K562 (cell line): ENCODE results near the gene NDUFS6. TPM values are rescaled to one million over a fixed set of nuclear protein-coding genes. Genes with fewer than 3 reads are reported as not detected.

Source experiments
- ATAC-seq: fragments of 200-7000 bp; cut with Tn5 transposase; 3 replicates; pipeline ENCODE4 v1.9.1; 2020; ENCODE audit warnings: moderate library complexity
- BruUV-seq: library from RNA; stranded (reverse); fragments of 400-500 nt; replicated peaks from 2 replicates; lab custom pipeline; 2021; lab: Mats Ljungman, UMichigan
- CTCF ChIA-PET: fragments of 300-600 bp; formaldehyde crosslinking; extraction: SDS; loops from one replicate; lab custom pipeline; 2021; ENCODE audit warnings: low intra/inter-chr PET ratio; lab: Yijun Ruan, JAX
- POLR2A ChIA-PET: fragments of 300-600, 350-650 bp; sonication (Branson Sonifier 250); formaldehyde crosslinking; extraction: SDS; loops from one replicate; lab custom pipeline; 2021; ENCODE audit warnings: antibody characterized with exemption, inconsistent platforms; lab: Yijun Ruan, JAX
- DNase-seq, 4 experiments: peaks; one replicate each; pipeline versions ENCODE4 v3.0.0 to v3.0.0-alpha.2; 2011 to 2018; ENCODE audit warnings: low spot score in 3 of 4, mixed read lengths in 3 of 4; ENCODE audit errors: extremely low read depth in 1 of 4
- FAIRE-seq: peaks from 2 replicates; lab custom pipeline; 2011; peaks lifted over from hg19 to GRCh38; lab: Jason Lieb, UNC
- H2AFZ ChIP-seq: 2 replicates; pipeline ENCODE4 v1.6.0; 2011; ENCODE audit warnings: low read depth, low read length, control low read depth, inconsistent platforms
- H3K27ac ChIP-seq: fragments of 200-600 bp; 3 replicates; pipeline ENCODE4 v1.8.0; 2011; ENCODE audit warnings: low read depth, mild to moderate bottlenecking, control low read depth, inconsistent platforms, low read length, moderate library complexity, mixed read lengths; ENCODE audit errors: extremely low read depth
- H3K27me3 ChIP-seq, 2 experiments: fragments of 300-600 bp in 1 of 2; 2 replicates in 1 of 2; 3 replicates in 1 of 2; pipeline versions ENCODE4 v1.6.0 to v1.8.0; 2011; ENCODE audit warnings: inconsistent platforms in 2 of 2, low read length in 2 of 2, mild to moderate bottlenecking in 1 of 2, mixed read lengths in 1 of 2, moderate library complexity in 1 of 2; ENCODE audit not compliant: control insufficient read depth in 2 of 2, insufficient read depth in 2 of 2
- H3K36me3 ChIP-seq: fragments of 300-600 bp; 3 replicates; pipeline ENCODE4 v1.8.0; 2011; ENCODE audit warnings: mild to moderate bottlenecking, low read length, inconsistent platforms; ENCODE audit not compliant: control insufficient read depth, insufficient read depth
- H3K4me1 ChIP-seq, 2 experiments: fragments of 200-600 bp in 1 of 2; replicated peaks in 1 of 2; 2 replicates in 1 of 2; 3 replicates in 1 of 2; pipeline versions ENCODE4 v1.5.1 to v1.8.0; 2011; ENCODE audit warnings: inconsistent platforms in 2 of 2, low read length in 2 of 2, mild to moderate bottlenecking in 1 of 2, mixed read lengths in 1 of 2, moderate library complexity in 1 of 2; ENCODE audit not compliant: control insufficient read depth in 2 of 2, insufficient read depth in 2 of 2
- H3K4me2 ChIP-seq: 2 replicates; pipeline ENCODE4 v1.6.1; 2011; ENCODE audit warnings: low read length, control low read depth, inconsistent platforms, mixed read lengths; ENCODE audit not compliant: insufficient read depth
- H3K4me3 ChIP-seq: fragments of 200-600 bp; sonication (generic), shearing (Covaris generic); 2 replicates; pipeline ENCODE4 v1.5.1; 2016; ENCODE audit warnings: control low read depth, inconsistent platforms
- H3K79me2 ChIP-seq: fragments of 200-600 bp; 3 replicates; pipeline ENCODE4 v1.8.0; 2011; ENCODE audit warnings: low read length, inconsistent platforms; ENCODE audit not compliant: control insufficient read depth, insufficient read depth
- H3K9ac ChIP-seq, 2 experiments: 2 replicates each; pipeline versions ENCODE4 v1.6.0 to v1.6.1; 2011; ENCODE audit warnings: low read depth in 2 of 2, low read length in 2 of 2, control low read depth in 1 of 2, inconsistent platforms in 1 of 2, mild to moderate bottlenecking in 1 of 2, mixed read lengths in 1 of 2; ENCODE audit not compliant: insufficient read depth in 1 of 2
- H3K9me1 ChIP-seq: one replicate; pipeline ENCODE4 v1.6.0; 2011; ENCODE audit warnings: inconsistent platforms, mild to moderate bottlenecking, low read length, moderate library complexity; ENCODE audit not compliant: control insufficient read depth, insufficient read depth
- H3K9me3 ChIP-seq: replicated peaks from 2 replicates; pipeline ENCODE4 v1.5.1; 2011; ENCODE audit warnings: low read depth, low read length, inconsistent platforms; ENCODE audit not compliant: control insufficient read depth, insufficient read depth
- H4K20me1 ChIP-seq: replicated peaks from 2 replicates; pipeline ENCODE4 v1.6.1; 2011; ENCODE audit warnings: low read length, inconsistent platforms, mixed read lengths; ENCODE audit not compliant: control insufficient read depth, insufficient read depth
- CCAR2 ChIP-seq: fragments of 200-400 bp; formaldehyde crosslinking; IDR thresholded peaks from 2 replicates; pipeline ENCODE4 v1.6.1; 2017; ENCODE audit warnings: mild to moderate bottlenecking, low read depth, low read length
- EZH2 ChIP-seq: IDR thresholded peaks from 2 replicates; pipeline ENCODE4 v1.6.1; 2012; ENCODE audit warnings: low read depth, mild to moderate bottlenecking, inconsistent platforms, low read length, borderline replicate concordance
- FOS ChIP-seq: IDR thresholded peaks from 3 replicates; pipeline ENCODE4 v1.6.1; 2011; ENCODE audit not compliant: insufficient read length; ENCODE audit errors: extremely low read depth
- HMG20B ChIP-seq: fragments of 250-450 bp; sonication (Bioruptor Pico); IDR thresholded peaks from 2 replicates; pipeline ENCODE4 v1.5.0; 2021; ENCODE audit warnings: mild to moderate bottlenecking
- HSF4 ChIP-seq: fragments of 250-450 bp; sonication (Bioruptor Pico); IDR thresholded peaks from 2 replicates; pipeline ENCODE4 v2.1.2; 2022; ENCODE audit warnings: mild to moderate bottlenecking, moderate library complexity, borderline replicate concordance
- IRF2 ChIP-seq: sonication (generic); formaldehyde crosslinking; IDR thresholded peaks from 2 replicates; pipeline ENCODE4 v1.8.1; 2022; ENCODE audit warnings: mild to moderate bottlenecking, missing genetic modification reagents
- NCOA2 ChIP-seq, 2 experiments: fragments of 450-650 bp; IDR thresholded peaks; 2 replicates each; pipeline ENCODE4 v1.6.1; 2018; ENCODE audit warnings: mild to moderate bottlenecking in 2 of 2, moderate library complexity in 1 of 2; ENCODE audit not compliant: partially characterized antibody in 2 of 2
- PTTG1 ChIP-seq: fragments of 450-650 bp; IDR thresholded peaks from 2 replicates; pipeline ENCODE4 v1.6.1; 2016; ENCODE audit warnings: low read depth, mild to moderate bottlenecking, missing genetic modification characterization, missing compliant biosample characterization
- SETDB1 ChIP-seq: IDR thresholded peaks from one replicate; pipeline ENCODE4 v1.6.1; 2012; ENCODE audit warnings: low read length, control low read depth, inconsistent platforms
- SMAD2 ChIP-seq: fragments of 150-350 bp; IDR thresholded peaks from 2 replicates; pipeline ENCODE4 v1.6.1; 2014; ENCODE audit warnings: low read depth, mild to moderate bottlenecking, low read length
- SRSF7 ChIP-seq: fragments of 200-400 bp; formaldehyde crosslinking; optimal IDR thresholded peaks from 2 replicates; pipeline ENCODE3; 2017; ENCODE audit warnings: mild to moderate bottlenecking, low read depth, low read length
- ZNF12 ChIP-seq: sonication (generic); formaldehyde crosslinking; IDR thresholded peaks from 2 replicates; pipeline ENCODE4 v1.4.0; 2020; ENCODE audit warnings: mild to moderate bottlenecking, missing genetic modification reagents
- ZNF146 ChIP-seq: IDR thresholded peaks from one replicate; pipeline ENCODE4 v1.6.1; 2018; ENCODE audit warnings: missing compliant biosample characterization; ENCODE audit not compliant: unreplicated experiment
- ZNF699 ChIP-seq: fragments of 250-450 bp; sonication (Bioruptor Pico); IDR thresholded peaks from 2 replicates; pipeline ENCODE4 v1.8.0; 2021; ENCODE audit warnings: mild to moderate bottlenecking, moderate library complexity; ENCODE audit not compliant: insufficient replicate concordance
- ZNF830 ChIP-seq: fragments of 250-450 bp; sonication (Bioruptor Pico); IDR thresholded peaks from 2 replicates; pipeline ENCODE4 v1.5.0; 2021; ENCODE audit warnings: mild to moderate bottlenecking
- WGBS: fragments of 100-300 bp; shearing (Covaris generic); methylation state at CpG from one replicate; pipeline ENCODE4 v1.1.6; 2016; ENCODE audit warnings: low coverage, mixed read lengths; ENCODE audit not compliant: insufficient coverage; ENCODE audit errors: missing lambda C conversion rate; 5-methylcytosine and 5-hydroxymethylcytosine counted together
- in situ Hi-C: fragments of 300-500 bp; cut with MboI; formaldehyde crosslinking; loops from 4 replicates; pipeline ENCODE4 v1.15.0; 2018; ENCODE audit warnings: inconsistent platforms, mixed read lengths
- intact Hi-C: fragments of 100-400 bp; cut with micrococcal nuclease; formaldehyde crosslinking; loops from 2 replicates; pipeline ENCODE4 v1.14.2; 2022
- polyA plus RNA-seq, 8 experiments: library from polyadenylated mRNA; depleted of rRNA in 4 of 8; stranded (reverse) in 5 of 8; unstranded in 3 of 8; fragments of >200 nt; fragmentation: Nextera tagmentation in 2 of 8; fragmentation: Illumina TruSeq in 1 of 8; extraction: Ambion mirVana in 2 of 8; extraction: Trizol in 1 of 8; gene quantifications; 2 replicates each; pipeline versions ENCODE4 v1.2.1 to v1.2.3, GENCODE V29; 2011 to 2014; ENCODE audit warnings: inconsistent platforms in 1 of 8, missing spikeins in 1 of 8
- total RNA-seq, 7 experiments: library from RNA; depleted of rRNA in 6 of 7; stranded (reverse); fragments of >200 nt in 6 of 7; fragmentation: Illumina TruSeq in 2 of 7; extraction: Trizol in 2 of 7; gene quantifications; 2 replicates each; pipeline versions ENCODE4 v1.2.1 to v1.2.3, GENCODE V29; 2011 to 2021; ENCODE audit warnings: low replicate concordance in 1 of 7
- TF ChIP-seq, protein P1 (sequence below): fragments of 200-800 bp; sonication (Bioruptor generic); IDR thresholded peaks from 2 replicates; pipeline ENCODE4 v1.6.1; 2017; ENCODE audit warnings: missing genetic modification characterization, missing compliant biosample characterization
- TF ChIP-seq, protein P2 (sequence below): fragments of 250-450 bp; sonication (Bioruptor Pico); IDR thresholded peaks from 2 replicates; pipeline ENCODE4 v1.8.0; 2021; ENCODE audit warnings: moderate library complexity, mild to moderate bottlenecking, inconsistent platforms
- TF ChIP-seq, protein P3 (sequence below): fragments of 450-650 bp; formaldehyde crosslinking; conservative IDR thresholded peaks from 2 replicates; pipeline ENCODE4 v1.4.0; 2022; ENCODE audit warnings: mild to moderate bottlenecking, missing genetic modification characterization

The NDUFS6 gene
- total and polyA plus RNA-seq, 9 of the 15 experiments (the other 6 are each of a cell fraction or from before 2014, with no cell fraction given), result 36.1 to 291 (median 77.0) TPM

DNA sequence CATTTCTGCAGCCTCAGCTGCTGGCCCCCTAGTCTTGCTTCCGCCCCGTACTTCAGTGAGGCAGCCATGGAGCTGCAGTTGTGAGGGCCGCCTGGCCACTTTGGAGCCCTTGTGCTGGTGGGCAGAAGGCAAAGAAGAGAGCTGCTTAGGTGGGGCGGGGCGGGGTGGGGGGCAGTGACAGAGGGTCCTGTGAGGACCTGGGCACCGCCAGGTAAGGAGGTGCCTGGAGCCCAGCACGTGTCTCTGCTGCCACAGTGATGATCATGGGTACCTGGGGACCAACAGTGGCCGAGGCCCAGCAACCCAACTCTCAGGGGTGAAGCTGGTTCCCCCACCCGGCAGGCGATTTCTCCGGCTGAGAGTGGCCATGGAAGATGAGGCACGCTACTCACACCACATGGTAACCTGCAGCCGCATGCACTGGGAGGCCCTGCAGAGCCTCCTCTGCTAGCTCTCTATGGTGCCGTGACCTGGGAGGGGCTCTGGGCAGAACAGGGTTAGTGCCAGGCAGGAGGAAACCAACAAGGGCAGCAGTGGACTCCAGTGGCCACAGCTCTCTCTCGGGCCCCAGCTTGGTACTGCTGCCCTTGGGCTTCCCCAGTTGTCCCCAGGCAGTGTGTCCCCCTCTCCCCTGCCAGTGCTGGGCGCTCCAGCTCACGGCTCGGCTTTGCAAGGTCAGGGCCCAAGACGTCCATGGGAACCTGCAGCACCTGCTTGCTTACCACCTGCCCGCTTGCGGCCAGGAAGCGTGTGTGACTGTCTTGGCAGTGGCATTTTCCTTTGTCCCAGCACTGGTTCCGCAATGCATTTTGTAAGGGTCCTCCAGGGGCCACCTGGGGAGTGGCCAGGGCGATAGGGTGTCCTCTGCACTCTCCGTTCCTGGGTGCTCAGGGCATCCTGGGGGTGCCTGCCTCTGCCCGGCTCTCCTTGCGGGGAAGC lies 24.0 kb downstream of the NDUFS6 start:
- H3K9ac ChIP-seq, result no peak overlapping the region
- H3K4me3 ChIP-seq, result no peak overlapping the region
- intact Hi-C loops, result no loop called here
- 0 out of 2 replicates have a peak, but pooled peaks cover 6% of the 10 kb centered on the region for H4K20me1 ChIP-seq
- ChIA-PET CTCF (no interaction called here), POLR2A (interaction anchor here (0.6 kb wide), 1 partner anchor 183 kb away, joined by 3 read pairs; no protein-coding TSS in a partner anchor)
- H3K36me3 ChIP-seq, result peaks cover 68% of the 10 kb centered on the region; the same call in 2 of the 3 replicates
- FAIRE-seq (no peak), DNase-seq (no peak), ATAC-seq (no peak)
- no peak overlapping the region for H3K4me2 ChIP-seq
- no peaks in the 10 kb centered on the region for H3K79me2 ChIP-seq
- H3K27me3 ChIP-seq, result no peaks in the 10 kb centered on the region
- H3K9me1 ChIP-seq, result no peaks in the 10 kb centered on the region
- no peaks in the 10 kb centered on the region for H3K9me3 ChIP-seq
- in situ Hi-C loops, result no loop called here
- no peak overlapping the region for H2AFZ ChIP-seq
- BruUV-seq, result no TSS peak
- peaks cover 0 to 19% of the 10 kb centered on the region in 2 experiments; a peak in 2 of 5 replicates for H3K4me1 ChIP-seq
- H3K27ac ChIP-seq, result no peak overlapping the region
- WGBS, result 98% methylated on average over 22 of the region's 27 CpGs
- TF ChIP-seq HMG20B (CRISPR knock-in tag) (no peak), ZNF699 (no peak), PTTG1 (tag) (no peak), SMAD2 (no peak), SETDB1 (no peak), HSF4 (CRISPR knock-in tag) (no peak), ZNF830 (no peak), ZNF146 (CRISPR knock-in tag) (no peak), NCOA2 (IDR thresholded peaks at IDR 0.05; ENCODE audit: partially characterized antibody in 2 of 2) (no peak), ZNF12 (CRISPR knock-in tag) (no peak), SRSF7 (no peak), EZH2 (no peak), IRF2 (CRISPR knock-in tag) (no peak), CCAR2 (no peak), FOS (no peak)
- TF ChIP-seq, protein P1, sequence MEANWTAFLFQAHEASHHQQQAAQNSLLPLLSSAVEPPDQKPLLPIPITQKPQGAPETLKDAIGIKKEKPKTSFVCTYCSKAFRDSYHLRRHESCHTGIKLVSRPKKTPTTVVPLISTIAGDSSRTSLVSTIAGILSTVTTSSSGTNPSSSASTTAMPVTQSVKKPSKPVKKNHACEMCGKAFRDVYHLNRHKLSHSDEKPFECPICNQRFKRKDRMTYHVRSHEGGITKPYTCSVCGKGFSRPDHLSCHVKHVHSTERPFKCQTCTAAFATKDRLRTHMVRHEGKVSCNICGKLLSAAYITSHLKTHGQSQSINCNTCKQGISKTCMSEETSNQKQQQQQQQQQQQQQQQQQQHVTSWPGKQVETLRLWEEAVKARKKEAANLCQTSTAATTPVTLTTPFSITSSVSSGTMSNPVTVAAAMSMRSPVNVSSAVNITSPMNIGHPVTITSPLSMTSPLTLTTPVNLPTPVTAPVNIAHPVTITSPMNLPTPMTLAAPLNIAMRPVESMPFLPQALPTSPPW (CRISPR knock-in tag), result no peak
- TF ChIP-seq, protein P2, sequence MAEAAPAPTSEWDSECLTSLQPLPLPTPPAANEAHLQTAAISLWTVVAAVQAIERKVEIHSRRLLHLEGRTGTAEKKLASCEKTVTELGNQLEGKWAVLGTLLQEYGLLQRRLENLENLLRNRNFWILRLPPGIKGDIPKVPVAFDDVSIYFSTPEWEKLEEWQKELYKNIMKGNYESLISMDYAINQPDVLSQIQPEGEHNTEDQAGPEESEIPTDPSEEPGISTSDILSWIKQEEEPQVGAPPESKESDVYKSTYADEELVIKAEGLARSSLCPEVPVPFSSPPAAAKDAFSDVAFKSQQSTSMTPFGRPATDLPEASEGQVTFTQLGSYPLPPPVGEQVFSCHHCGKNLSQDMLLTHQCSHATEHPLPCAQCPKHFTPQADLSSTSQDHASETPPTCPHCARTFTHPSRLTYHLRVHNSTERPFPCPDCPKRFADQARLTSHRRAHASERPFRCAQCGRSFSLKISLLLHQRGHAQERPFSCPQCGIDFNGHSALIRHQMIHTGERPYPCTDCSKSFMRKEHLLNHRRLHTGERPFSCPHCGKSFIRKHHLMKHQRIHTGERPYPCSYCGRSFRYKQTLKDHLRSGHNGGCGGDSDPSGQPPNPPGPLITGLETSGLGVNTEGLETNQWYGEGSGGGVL (CRISPR knock-in tag), result no peak
- TF ChIP-seq, protein P3, sequence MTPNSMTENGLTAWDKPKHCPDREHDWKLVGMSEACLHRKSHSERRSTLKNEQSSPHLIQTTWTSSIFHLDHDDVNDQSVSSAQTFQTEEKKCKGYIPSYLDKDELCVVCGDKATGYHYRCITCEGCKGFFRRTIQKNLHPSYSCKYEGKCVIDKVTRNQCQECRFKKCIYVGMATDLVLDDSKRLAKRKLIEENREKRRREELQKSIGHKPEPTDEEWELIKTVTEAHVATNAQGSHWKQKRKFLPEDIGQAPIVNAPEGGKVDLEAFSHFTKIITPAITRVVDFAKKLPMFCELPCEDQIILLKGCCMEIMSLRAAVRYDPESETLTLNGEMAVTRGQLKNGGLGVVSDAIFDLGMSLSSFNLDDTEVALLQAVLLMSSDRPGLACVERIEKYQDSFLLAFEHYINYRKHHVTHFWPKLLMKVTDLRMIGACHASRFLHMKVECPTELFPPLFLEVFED (CRISPR knock-in tag), result no peak
